ENCODE data around the gene HEXD. TPM values are rescaled to one million over a fixed set of nuclear protein-coding genes. Genes with fewer than 3 reads are reported as not detected.

The HEXD gene
- polyA plus RNA-seq, 4 donors, result 40.8 to 254 (median 128) TPM

DNA sequence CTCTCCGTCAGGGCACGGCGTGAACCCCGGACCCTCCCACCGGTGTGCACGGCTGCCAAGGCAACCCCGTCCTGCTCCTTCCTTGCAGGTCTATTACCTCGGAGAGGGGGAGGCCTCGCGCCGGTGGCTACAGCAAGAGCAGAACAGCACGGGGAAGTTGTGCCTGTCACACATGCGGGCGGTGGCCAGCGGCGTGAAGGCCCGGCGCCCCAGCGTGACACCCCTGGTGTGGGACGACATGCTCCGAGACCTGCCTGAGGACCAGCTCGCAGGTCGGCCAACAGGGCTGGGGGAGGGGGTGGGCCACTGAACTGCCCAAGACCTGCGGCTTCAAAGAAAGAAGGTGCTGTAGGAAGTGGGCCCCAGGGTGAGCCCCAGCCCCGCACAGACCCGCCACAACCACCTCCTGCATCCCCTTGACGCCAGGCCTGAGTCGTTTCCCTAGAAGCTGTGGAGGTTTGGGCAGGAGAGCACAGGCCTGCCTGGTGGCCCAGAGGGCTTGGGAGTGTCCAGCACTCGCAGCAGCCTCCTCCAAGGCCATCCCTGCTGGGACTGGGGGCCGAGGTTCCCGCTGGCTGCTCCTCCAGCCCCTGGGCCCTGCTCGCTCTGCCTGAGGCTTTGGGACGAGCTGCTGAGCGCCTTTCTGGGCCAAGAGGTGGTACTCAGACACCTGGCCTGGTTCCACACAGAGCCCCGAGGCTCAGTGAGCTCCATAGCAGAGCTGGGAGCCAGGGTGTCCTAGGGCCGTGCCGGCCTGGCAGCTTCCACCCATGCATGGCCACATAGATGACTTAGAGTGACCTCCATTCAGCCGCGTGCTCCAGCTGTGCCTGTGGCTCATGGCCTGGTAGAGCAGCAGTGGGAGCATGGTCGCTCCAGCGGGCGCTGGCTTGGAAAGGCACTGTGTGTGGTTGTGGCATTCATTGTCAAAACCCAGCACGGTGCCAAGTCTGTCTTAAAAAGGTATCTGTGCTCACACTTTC is 17.7 kb downstream of the HEXD start:
- no peak for FAIRE-seq
- no peak overlapping the region for H3K4me3 ChIP-seq (ENCODE audit: low read depth in 1 of 3, low read length in 3 of 3)
- no peak overlapping the region for H3K27ac ChIP-seq (ENCODE audit: low read depth in 1 of 3, low read length in 2 of 3)
- DNase-seq, result no peak
- WGBS, 3 donors, result 91 to 94% (median 92%) methylated on average over 41 to 43 of the region's 43 CpGs
- no peaks in the 10 kb centered on the region for H3K27me3 ChIP-seq (ENCODE audit: control insufficient read depth in 3 of 3, insufficient read depth in 3 of 3, low read length in 3 of 3)
- H3K36me3 ChIP-seq (ENCODE audit: control insufficient read depth in 3 of 3, insufficient read depth in 2 of 3, low read depth in 1 of 3, low read length in 3 of 3), result peaks cover 6 to 81% (median 6%) of the 10 kb centered on the region in 3 donors
- no peaks in the 10 kb centered on the region for H3K9me3 ChIP-seq (ENCODE audit: control insufficient read depth in 2 of 2, insufficient read depth in 1 of 2, low read depth in 1 of 2, low read length in 1 of 2)
- no peaks in the 10 kb centered on the region for H3K4me1 ChIP-seq (ENCODE audit: control insufficient read depth in 3 of 3, insufficient read depth in 2 of 3, low read depth in 1 of 3, low read length in 2 of 3)

DNA sequence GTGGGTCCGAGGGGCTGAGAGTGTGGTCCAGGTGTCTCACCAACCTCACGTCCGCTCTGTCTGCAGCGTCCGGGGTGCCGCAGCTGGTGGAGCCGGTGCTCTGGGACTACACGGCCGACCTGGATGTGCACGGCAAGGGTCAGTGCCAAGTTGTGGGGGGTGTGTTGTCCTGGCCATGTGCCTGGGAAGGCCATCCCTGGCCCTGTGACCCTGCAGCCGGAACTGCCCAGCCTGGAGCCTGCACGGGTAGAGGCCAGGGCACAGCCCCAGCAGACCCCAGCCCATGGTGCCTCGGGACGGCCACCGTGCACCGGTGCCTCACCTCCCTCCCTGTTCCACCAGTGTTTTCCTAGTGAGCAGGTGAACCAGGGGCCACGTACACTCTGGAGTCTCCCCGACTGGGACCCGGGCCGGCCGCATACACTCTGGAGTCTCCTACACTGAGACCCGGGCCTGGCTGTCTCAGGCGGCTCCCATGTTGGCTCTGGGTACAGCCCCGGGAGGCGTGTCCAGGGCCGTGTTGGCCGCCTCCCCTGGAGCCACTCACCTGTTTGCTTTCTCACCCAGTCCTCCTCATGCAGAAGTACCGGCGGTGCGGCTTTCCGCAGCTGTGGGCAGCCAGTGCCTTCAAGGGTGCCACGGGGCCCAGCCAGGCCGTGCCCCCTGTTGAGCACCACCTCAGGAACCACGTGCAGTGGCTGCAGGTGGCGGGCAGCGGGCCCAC is 18.6 kb downstream of the HEXD start:
- no peaks in the 10 kb centered on the region for H3K9me3 ChIP-seq (ENCODE audit: control insufficient read depth in 2 of 2, insufficient read depth in 1 of 2, low read depth in 1 of 2, low read length in 1 of 2)
- no peak overlapping the region for H3K4me3 ChIP-seq (ENCODE audit: low read depth in 1 of 3, low read length in 3 of 3)
- 82 to 91% (median 89%) methylated on average over 31 to 36 of the region's 36 CpGs for WGBS, 3 donors
- FAIRE-seq (no peak), DNase-seq (no peak)
- H3K27me3 ChIP-seq (ENCODE audit: control insufficient read depth in 3 of 3, insufficient read depth in 3 of 3, low read length in 3 of 3), result no peaks in the 10 kb centered on the region
- H3K27ac ChIP-seq (ENCODE audit: low read depth in 1 of 3, low read length in 2 of 3), result no peak overlapping the region
- H3K4me1 ChIP-seq (ENCODE audit: control insufficient read depth in 3 of 3, insufficient read depth in 2 of 3, low read depth in 1 of 3, low read length in 2 of 3), result no peaks in the 10 kb centered on the region
- peaks cover 6 to 82% (median 6%) of the 10 kb centered on the region in 3 donors for H3K36me3 ChIP-seq (ENCODE audit: control insufficient read depth in 3 of 3, insufficient read depth in 2 of 3, low read depth in 1 of 3, low read length in 3 of 3)

DNA sequence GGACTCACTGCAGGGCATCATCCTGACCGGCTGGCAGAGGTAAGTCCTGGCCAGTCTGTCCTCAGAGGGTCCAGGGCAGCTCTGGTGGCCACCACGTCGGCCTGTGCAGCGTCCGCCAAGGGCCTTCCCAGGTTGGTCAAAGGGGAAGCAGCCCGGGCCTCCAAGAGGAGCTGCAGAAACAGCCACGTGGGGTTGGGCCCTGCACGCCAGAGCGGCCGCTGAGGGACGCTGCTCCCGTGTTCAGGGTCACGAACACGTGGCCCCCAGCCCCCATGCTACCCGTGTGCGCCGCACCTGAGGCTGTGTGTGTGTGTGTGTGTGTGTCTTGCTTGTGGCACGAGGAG is 19.1 kb downstream of the HEXD start:
- Histone ChIP-seq H3K4me3 (ENCODE audit: low read depth in 1 of 3, low read length in 3 of 3) (no peak overlapping the region), H3K27me3 (ENCODE audit: control insufficient read depth in 3 of 3, insufficient read depth in 3 of 3, low read length in 3 of 3) (no peaks in the 10 kb centered on the region), H3K9me3 (ENCODE audit: control insufficient read depth in 2 of 2, insufficient read depth in 1 of 2, low read depth in 1 of 2, low read length in 1 of 2) (no peaks in the 10 kb centered on the region), H3K36me3 (ENCODE audit: control insufficient read depth in 3 of 3, insufficient read depth in 2 of 3, low read depth in 1 of 3, low read length in 3 of 3) (peaks cover 6 to 83% (median 6%) of the 10 kb centered on the region in 3 donors), H3K27ac (ENCODE audit: low read depth in 1 of 3, low read length in 2 of 3) (no peak overlapping the region), H3K4me1 (ENCODE audit: control insufficient read depth in 3 of 3, insufficient read depth in 2 of 3, low read depth in 1 of 3, low read length in 2 of 3) (no peaks in the 10 kb centered on the region)
- 86 to 95% (median 93%) methylated on average over 16 to 18 of the region's 18 CpGs for WGBS, 3 donors
- FAIRE-seq (no peak), DNase-seq (no peak)

DNA sequence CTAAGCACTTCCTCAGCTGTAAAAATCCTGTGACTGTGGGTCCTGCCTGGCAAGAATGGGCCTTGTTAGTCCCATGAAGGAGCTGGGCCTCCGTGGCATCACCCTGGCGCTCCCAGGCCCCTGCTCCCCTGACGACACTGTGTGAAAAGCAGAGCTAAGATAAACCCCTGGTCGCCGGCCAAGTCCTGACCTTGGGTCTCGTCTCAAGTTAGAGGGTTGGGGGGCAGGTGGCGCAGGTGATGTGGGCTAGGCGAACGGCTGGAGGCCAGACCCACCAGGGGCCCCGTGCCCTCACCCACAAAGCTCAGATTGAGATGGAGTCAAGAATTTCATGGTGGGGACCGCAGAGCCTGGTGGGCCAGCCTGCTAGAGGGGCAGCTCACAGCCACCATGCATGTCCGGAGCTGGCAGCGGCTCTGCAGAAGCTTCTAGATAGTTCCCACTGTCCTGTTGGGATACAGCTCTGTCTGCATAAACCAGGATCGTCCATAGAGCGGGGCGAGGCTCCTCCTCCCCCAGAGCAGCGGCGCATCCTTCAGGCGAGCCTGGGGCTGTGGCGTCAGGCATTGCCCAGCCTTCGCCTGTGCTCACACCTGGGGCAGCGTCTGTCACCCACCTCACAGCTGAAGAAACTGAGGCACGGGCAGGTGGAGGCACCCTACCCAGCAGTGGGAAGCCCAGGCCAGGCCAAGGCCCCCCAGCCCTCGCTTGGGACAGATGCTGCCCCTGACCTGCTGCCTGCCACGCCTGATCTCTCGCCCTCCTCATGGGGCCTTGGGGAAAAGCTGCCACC is 20.4 kb downstream of the HEXD start:
- 77 to 91% (median 83%) methylated on average over 26 of the region's 26 CpGs for WGBS, 3 donors
- H3K9me3 ChIP-seq (ENCODE audit: control insufficient read depth in 2 of 2, insufficient read depth in 1 of 2, low read depth in 1 of 2, low read length in 1 of 2), result no peaks in the 10 kb centered on the region
- no peaks in the 10 kb centered on the region for H3K4me1 ChIP-seq (ENCODE audit: control insufficient read depth in 3 of 3, insufficient read depth in 2 of 3, low read depth in 1 of 3, low read length in 2 of 3)
- FAIRE-seq (no peak), DNase-seq (no peak)
- H3K4me3 ChIP-seq (ENCODE audit: low read depth in 1 of 3, low read length in 3 of 3), result no peak overlapping the region
- peaks cover 6 to 90% (median 6%) of the 10 kb centered on the region in 3 donors for H3K36me3 ChIP-seq (ENCODE audit: control insufficient read depth in 3 of 3, insufficient read depth in 2 of 3, low read depth in 1 of 3, low read length in 3 of 3)
- H3K27me3 ChIP-seq (ENCODE audit: control insufficient read depth in 3 of 3, insufficient read depth in 3 of 3, low read length in 3 of 3), result no peaks in the 10 kb centered on the region
- no peak overlapping the region for H3K27ac ChIP-seq (ENCODE audit: low read depth in 1 of 3, low read length in 2 of 3)

DNA sequence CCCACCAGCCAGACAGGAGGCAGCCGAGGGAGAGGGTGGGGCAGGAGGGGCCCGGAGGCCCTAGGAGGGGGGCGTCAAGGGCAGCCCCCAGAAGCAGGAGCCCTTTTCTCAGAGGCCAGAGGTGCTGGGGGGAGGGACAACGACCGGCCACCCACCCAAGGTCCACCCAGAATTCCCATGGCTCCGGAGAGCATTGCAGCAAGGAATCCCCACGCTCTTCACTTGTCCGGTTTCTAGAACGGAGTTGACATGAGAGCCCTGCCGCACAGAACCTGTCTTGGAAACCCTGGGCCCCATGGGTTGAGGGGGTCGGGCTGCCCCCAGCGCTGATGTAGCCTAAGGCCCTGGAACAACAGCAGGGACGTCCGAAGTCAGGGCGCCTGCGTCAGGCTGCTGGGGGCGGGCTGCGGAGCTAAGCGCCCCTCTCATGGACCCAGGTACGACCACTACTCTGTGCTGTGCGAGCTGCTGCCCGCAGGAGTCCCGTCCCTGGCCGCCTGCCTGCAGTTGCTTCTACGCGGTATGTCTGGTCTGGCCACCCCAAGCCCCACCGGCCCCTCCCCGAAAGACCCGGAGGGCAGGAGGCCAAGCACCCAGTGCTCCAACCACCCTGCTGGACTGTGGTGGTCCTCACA is 21.2 kb downstream of the HEXD start:
- no peak for FAIRE-seq
- DNase-seq, result no peak
- Histone ChIP-seq H3K27ac (ENCODE audit: low read depth in 1 of 3, low read length in 2 of 3) (no peak overlapping the region), H3K4me1 (ENCODE audit: control insufficient read depth in 3 of 3, insufficient read depth in 2 of 3, low read depth in 1 of 3, low read length in 2 of 3) (no peaks in the 10 kb centered on the region), H3K9me3 (ENCODE audit: control insufficient read depth in 2 of 2, insufficient read depth in 1 of 2, low read depth in 1 of 2, low read length in 1 of 2) (no peaks in the 10 kb centered on the region), H3K4me3 (ENCODE audit: low read depth in 1 of 3, low read length in 3 of 3) (no peak overlapping the region), H3K36me3 (ENCODE audit: control insufficient read depth in 3 of 3, insufficient read depth in 2 of 3, low read depth in 1 of 3, low read length in 3 of 3) (peaks cover 3 to 90% (median 8%) of the 10 kb centered on the region in 3 donors), H3K27me3 (ENCODE audit: control insufficient read depth in 3 of 3, insufficient read depth in 3 of 3, low read length in 3 of 3) (no peaks in the 10 kb centered on the region)
- 90 to 91% (median 91%) methylated on average over 28 to 29 of the region's 29 CpGs for WGBS, 3 donors

DNA sequence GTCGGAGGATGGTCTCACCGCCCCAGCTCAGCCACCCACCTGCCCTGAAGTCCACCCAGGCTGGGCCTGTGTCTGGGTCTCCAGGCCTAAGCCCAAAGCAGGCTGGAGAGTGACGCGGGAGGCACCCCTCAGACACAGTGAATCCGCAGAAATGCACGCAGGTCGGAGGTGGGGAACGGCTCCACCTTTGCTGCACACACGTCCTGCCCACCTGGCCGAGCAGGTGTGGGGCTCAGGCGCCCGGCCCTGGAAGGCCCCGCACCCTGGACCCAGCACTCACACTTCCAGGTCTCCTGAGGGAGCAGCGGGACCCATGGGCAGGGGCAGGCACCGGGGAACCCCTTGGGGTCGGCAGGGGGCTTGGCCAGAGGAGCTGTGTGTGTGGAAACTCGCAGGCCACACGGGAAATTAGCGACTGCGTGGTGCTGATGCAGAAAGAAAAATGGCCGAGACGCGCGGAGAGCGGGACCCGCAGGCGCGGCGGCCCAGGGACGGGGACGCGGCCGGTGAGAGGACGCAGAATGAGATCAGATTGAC is 21.8 kb downstream of the HEXD start:
- Histone ChIP-seq H3K9me3 (ENCODE audit: control insufficient read depth in 2 of 2, insufficient read depth in 1 of 2, low read depth in 1 of 2, low read length in 1 of 2) (no peaks in the 10 kb centered on the region), H3K4me1 (ENCODE audit: control insufficient read depth in 3 of 3, insufficient read depth in 2 of 3, low read depth in 1 of 3, low read length in 2 of 3) (no peaks in the 10 kb centered on the region), H3K27me3 (ENCODE audit: control insufficient read depth in 3 of 3, insufficient read depth in 3 of 3, low read length in 3 of 3) (no peaks in the 10 kb centered on the region), H3K4me3 (ENCODE audit: low read depth in 1 of 3, low read length in 3 of 3) (no peak overlapping the region), H3K27ac (ENCODE audit: low read depth in 1 of 3, low read length in 2 of 3) (no peak overlapping the region), H3K36me3 (ENCODE audit: control insufficient read depth in 3 of 3, insufficient read depth in 2 of 3, low read depth in 1 of 3, low read length in 3 of 3) (peaks cover 5 to 95% (median 9%) of the 10 kb centered on the region in 3 donors)
- FAIRE-seq (no peak), DNase-seq (no peak)
- WGBS, 3 donors, result 93 to 96% (median 94%) methylated on average over 33 to 34 of the region's 34 CpGs

DNA sequence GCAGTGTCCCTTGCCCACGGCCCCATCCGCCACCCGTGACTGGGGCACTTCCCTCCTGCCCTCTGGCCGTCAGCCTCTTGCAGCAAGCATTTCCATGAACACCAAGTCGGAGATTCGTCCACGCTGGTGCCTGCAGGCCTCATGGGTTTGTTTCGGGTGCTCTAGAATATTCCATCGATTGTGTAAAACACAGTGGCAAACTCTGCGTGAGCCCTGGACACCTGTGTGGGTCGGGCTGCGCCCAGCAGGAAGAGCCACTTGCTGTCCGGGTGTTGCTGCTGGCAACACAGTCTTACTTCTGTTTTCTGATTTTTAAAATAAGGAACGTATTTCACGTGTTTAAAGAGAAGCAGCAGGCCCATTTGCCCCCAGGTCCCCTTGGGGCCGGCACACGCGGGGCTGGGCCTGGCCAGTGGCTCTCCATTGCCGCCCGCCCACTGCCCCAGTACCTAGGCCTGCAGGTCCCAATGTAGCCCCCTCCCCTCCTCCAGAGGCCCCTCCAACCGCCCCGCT is 22.4 kb downstream of the HEXD start:
- DNase-seq, result no peak
- FAIRE-seq, result no peak
- H3K27ac ChIP-seq (ENCODE audit: low read depth in 1 of 3, low read length in 2 of 3), result peak overlapping the region in 1 of 3 donors; percentile 8
- H3K9me3 ChIP-seq (ENCODE audit: control insufficient read depth in 2 of 2, insufficient read depth in 1 of 2, low read depth in 1 of 2, low read length in 1 of 2), result no peaks in the 10 kb centered on the region
- H3K27me3 ChIP-seq (ENCODE audit: control insufficient read depth in 3 of 3, insufficient read depth in 3 of 3, low read length in 3 of 3), result no peaks in the 10 kb centered on the region
- peaks cover 0 to 2% (median 0%) of the 10 kb centered on the region in 3 donors for H3K4me1 ChIP-seq (ENCODE audit: control insufficient read depth in 3 of 3, insufficient read depth in 2 of 3, low read depth in 1 of 3, low read length in 2 of 3)
- H3K4me3 ChIP-seq (ENCODE audit: low read depth in 1 of 3, low read length in 3 of 3), result no peak overlapping the region
- 68 to 89% (median 84%) methylated on average over 22 of the region's 22 CpGs for WGBS, 3 donors
- H3K36me3 ChIP-seq (ENCODE audit: control insufficient read depth in 3 of 3, insufficient read depth in 2 of 3, low read depth in 1 of 3, low read length in 3 of 3), result peaks cover 5 to 96% (median 9%) of the 10 kb centered on the region in 3 donors

Data from small intestine (tissue), 7 donors.